HG03045 (cell line): ENCODE data around the gene FZD2.

Experiments used
- ATAC-seq: cut with Tn5 transposase; IDR thresholded peaks from one replicate; pipeline ENCODE4 v1.9.1; 2021; ENCODE audit warnings: mild to moderate bottlenecking, moderate library complexity; ENCODE audit not compliant: unreplicated experiment

The FZD2 gene

DNA sequence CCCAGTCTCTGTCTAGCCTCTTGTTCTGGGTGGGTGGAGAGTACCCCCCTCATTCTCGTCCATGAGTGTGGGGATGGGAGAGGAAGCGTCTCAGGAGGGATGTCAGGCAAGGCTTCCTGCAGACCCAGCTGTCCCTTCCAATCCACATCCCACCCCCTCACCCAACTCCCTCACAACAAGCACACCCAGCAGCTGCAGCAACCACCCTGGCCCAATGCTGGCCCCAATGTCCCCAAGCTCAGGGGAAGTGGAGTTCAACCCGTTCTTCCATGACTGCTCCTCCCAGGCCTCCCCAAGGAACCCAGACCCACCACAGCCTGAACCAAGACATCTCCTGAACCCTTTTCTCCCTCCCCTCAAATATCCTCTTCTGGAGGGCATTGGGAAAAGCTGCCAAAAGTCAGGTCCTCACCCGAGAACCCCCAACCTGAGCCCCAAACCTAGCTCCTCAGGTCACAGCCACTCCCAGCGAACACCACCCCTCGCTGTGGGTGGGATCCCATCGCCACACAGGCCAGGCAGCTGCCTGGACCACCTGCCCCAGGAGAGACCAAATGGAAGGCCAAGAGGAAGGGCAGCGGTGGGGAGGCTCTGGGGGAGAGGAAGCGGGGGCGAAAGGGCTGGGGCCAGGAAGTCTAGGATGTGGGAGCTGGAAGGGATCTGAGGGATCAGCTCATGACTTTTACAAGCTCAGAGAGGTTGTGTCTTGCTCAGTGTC, 47.6 kb downstream of the FZD2 start:
- ATAC-seq: no peak

DNA sequence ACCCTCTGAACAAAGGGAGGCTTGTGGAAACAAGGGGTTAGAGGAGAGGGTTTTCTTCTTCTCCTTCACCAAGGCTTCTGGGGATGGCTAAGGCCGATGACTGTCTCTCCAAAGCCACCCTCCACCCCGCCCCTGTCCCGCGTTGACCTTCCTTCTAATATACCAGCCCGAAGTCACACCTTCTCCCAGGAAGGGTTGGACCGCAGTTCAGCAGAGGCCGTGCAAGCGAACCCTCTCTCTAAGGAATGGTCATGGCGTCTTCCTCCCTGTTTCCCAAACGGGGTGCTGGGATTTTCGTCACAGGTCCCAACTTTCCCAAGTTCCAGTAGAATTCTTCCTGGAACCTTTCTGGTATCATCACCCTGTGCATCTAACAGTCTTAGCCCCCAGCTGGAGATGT, 49.4 kb downstream of the FZD2 start:
- ATAC-seq: no peak

DNA sequence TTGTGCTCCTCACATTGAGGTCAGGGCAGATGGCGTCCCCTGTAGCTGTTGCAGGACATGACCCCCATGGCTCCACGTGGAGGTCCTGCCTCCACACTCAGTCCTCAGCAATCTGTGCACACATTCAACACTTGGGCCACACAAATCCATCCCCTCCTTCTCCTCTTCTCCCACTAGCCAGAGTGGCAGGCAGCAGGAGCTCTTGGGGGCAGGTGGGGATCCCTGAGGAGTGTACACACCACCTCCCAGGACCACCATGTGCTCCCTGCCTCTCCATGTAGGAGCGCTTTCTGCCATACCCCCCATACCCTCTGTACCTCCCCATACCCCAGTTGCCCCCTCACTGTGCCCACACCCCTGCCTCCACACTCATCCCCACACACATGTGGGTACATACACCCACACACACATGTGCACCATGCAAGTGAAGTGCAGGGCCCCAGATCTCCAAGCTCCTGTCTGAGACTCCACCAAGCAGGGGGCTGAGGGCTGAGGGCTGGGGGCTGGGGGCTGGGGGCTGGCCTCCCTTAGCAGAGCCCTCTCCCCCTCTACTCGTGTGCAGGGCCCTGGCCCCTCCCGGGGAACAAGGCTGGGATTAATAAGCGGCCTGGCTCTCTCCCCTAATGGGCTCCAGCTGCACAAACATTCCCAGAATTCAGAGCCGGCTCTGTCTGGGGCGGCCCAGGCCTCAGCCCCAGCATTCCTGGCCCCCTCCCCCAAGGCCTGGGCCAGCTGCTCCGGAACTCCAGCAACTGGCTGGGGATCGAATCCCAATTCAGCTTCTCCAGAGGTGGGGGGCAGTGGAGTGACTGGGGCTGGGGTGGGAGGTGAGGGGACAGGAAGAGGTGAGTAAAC, 50.8 kb downstream of the FZD2 start:
- no peak for ATAC-seq

DNA sequence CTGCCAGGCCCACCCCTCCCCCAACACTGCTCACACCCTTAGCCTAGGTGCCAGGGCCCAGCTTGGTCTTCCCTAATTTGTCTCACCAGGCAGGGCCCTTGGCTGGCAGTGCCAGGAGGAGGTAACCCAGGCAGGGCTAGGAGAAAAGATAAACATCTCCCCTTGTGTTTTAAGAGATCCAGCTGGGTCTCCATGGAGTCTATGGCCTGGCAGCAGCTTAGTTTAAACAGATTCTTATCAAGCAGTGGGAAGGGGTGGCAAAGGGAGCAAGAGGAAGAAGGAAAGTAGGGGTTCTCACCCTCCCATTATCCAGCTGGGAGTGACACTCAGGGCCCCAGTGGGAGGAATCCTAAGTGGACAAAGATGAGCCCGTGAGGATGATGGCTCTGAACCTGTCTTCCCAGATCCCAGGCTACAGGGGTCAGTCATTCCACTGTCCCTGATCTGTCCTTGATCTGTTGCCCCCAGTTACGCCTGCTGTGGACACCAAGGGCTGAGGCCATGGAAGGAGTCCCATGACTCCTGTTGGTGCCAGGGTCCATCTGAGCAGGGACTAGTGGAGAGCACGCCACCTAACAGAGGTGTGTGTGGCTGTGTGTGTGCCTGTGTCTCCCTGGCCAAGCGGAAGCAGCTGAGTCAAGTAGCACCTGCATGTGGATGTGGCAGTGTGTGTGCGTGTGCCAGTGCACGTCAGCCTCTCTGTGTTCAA, 51.6 kb downstream of the FZD2 start:
- ATAC-seq: no peak

DNA sequence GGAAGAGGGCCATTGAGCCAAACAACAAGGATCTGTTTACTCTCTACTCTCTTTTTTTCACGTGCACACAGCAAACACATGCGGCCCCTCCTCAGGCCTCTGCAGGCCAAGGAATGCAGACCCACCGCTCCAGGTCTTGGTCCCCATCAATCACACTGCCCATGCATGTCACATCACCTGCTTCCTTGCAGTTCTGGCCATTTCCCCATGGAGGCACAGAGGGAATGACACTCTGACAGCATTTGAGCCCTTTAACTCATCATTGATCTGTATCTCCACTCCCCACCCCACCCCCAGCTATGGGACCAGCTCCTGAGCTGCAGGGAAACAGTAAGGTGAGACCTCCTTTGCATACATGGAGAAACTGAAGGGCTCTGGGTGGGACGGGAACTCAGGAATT, 53.0 kb downstream of the FZD2 start:
- no peak for ATAC-seq
